ENCODE measurements around the gene UBE4A. TPM values are rescaled to one million over a fixed set of nuclear protein-coding genes. Genes with fewer than 3 reads are reported as not detected.
"Not testable (repeated sequence)": the region's sequence is repeated elsewhere in the genome, so short reads cannot be mapped to it uniquely, and the experiment has no call there.

UBE4A gene
- total RNA-seq, 2 experiments from 2014 or later, result 54.0 to 55.7 TPM

DNA sequence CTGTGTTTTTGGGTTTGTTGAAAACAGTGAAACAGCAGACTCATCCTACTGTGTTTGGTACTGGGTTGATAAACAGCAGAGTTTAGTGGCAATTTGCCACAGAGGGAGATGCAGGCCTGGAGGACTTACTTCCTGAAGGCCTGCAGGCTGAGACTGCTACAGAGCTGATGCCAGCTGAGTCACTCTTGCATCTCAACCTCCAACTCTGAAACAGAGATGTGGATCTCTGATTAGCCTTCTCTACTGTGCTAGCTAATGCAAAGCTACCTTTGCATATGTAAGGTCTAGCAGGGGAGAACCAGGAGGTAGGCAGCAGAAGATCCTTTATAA lies 56.3 kb downstream of the UBE4A start:
- ChIA-PET CTCF (interaction anchor here (1.1 kb wide), 1 partner anchor 10 kb away, joined by 3 read pairs; no protein-coding TSS in a partner anchor), POLR2A (interaction anchor here (0.6 kb wide), 1 partner anchor 684 kb away, joined by 4 read pairs; no protein-coding TSS in a partner anchor)

DNA sequence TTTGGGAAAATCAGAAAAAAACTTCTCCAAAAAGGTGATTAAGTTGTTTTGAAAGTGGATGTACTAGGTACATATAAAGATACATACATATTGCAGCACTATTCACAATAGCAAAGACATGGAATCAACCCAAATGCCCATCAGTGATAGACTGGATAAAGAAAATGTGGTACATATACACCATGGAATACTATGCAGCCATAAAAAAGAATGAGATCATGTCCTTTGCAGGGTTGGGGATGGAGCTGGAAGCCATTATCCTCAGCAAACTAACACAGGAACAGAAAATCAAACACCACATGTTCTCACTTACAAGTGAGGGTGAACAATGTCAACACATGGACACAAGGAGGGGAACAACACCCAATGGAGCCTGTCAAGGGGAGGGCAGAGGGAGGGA lies 57.5 kb downstream of the UBE4A start:
- POLR2A ChIA-PET, CTCF ChIA-PET: not testable (repeated sequence)

DNA sequence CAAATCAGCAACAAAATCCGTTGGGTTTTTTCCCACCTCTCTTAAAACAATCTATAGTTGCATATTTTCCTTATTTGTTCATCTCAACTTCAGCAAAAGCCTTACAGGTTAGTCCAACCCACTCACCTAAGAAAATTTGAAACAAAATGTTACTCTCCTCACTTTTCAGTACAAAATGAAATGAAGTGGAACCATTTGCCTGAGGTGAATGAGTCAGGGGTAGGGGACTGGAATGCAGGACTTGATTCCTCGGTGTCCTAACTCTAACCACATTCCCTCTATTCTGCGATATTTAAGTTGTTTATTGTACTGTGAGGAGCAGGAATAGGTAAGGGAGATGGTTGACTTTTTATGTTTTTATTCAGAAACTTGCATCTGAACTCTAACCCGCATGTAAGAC lies 58.4 kb downstream of the UBE4A start:
- POLR2A ChIA-PET, result no interaction called here
- CTCF ChIA-PET, result no interaction called here

DNA sequence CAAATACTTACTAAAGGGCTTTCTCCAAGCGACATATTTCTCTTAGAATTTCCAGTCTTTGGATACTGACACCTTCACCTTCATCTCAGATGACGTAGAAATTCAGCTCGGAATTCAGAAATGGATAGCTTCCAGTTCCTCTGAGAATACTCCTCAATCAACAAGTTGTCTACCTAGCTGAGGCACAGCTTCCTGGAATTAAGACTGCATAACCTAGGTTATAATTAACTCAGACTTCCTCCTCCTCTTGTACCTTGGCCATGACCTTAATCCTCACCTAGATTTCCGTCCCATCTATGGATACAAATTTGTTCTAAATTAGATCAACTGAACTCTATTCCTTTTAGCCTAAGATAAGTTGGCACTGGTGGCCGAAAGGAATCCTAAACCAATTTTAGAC lies 59.4 kb downstream of the UBE4A start:
- POLR2A ChIA-PET, result no interaction called here

DNA sequence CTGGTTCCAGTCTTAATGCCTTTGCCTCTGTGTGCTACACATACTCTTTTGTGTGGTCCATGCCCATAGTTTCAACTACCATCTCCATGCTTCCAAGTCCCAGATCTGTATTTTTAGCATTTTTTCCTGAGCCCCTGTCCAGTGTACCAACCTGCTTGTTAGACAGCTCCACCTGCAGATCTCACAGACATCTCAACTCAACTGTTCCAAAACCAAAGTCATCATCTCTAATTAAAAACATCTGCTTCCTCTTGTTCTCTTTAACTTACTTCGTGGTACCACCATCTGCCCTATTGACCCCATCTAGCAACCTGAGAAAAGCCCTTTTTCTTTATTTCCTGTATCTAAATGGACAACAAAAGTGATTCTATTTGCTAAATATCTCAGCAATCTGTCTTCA lies 68.3 kb downstream of the UBE4A start:
- ChIA-PET POLR2A (no interaction called here), CTCF (interaction anchor here (0.7 to 1.1 kb wide), 2 partner anchors 9 to 19 kb away, joined by 3 to 4 read pairs; no protein-coding TSS in a partner anchor)

More for the DNA sequence above, 59.4 kb downstream of the UBE4A start:
- CTCF ChIA-PET, result interaction anchor here (0.6 kb wide), 1 partner anchor 9 kb away, joined by 3 read pairs; no protein-coding TSS in a partner anchor

DNA sequence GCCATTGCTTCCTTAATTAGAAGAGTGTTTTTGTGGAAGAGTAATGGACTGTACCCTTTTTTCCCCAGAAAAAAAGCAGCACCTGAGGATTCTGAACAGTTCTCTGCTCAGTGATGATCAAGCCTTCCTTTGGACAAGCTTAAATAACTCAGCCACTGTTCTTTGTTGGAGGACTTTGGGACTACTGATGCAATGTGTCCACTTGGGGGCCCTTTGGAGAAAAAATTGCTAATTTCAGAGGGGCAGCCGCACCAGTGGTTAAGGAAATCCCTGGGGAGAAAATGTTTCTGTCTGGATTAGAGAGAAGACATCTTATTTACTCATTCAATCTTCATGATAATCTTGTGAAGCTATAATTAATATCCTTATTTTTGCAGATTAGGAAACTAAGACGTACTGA lies 71.6 kb downstream of the UBE4A start:
- CTCF ChIA-PET, result interaction anchor here (1.6 kb wide), 1 partner anchor 27 kb away, joined by 5 read pairs; no protein-coding TSS in a partner anchor
- POLR2A ChIA-PET, result no interaction called here

DNA sequence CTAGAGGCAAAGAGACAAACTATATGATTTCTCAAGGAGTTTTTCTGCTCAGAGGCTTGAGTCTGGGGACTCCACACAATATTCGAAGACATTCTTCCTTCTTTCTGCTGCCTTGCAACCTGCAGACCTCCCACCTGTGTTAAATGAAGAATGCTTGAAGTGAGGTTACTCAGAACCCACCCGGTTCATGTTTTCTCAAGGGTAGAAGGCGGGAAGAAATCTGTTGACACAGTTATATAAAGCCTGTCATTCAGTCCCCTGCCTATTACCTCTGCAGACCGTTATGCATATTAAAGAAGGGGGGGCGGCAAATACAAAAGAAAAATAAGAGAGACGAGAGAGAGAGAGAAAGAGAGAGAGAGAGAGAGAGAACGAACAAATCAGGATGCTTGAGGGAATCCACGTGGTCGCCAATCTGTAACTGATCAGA lies 74.7 kb downstream of the UBE4A start:
- ChIA-PET CTCF (interaction anchor here (0.9 kb wide), 1 partner anchor 139 kb away, joined by 5 read pairs; no protein-coding TSS in a partner anchor), POLR2A (interaction anchor here (0.5 to 1.8 kb wide), 3 partner anchors 10 to 23 kb away, joined by 4 to 10 read pairs (median 5); no protein-coding TSS in a partner anchor)

DNA sequence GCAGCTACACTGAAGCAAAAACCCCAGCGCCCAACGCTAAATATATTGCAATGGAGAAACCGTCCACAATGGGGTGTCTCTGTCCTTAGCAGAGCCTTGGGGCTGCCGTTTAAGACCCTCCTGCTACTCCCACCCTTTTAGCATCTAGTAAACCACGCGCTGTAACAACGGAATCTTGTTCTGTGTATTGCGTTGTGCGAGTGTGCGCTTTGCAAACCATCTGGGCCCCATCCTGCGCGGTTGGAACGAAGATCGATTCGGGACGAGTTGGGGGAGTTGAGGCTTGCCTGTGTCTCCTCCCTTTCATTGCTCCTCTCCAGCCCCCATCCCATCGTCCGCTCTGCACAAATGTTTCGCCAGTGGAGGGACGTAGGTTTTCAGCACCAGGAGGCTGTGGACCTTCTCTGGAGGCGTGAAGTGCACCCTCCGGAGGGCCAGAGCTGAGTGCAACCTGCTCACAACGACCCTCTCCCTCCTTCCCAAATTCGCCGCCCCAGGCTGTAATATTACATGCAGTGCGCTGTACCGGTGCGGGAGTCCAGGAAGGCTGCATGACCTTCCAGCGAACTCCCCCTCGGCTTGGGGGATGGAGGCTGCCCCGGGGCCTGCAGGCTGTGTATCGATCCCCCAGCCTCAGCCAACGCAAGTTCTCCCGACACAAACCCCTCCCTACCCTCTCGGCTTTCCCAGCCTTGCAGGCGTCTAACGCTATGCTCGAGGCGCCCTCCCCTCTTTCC lies 75.3 kb downstream of the UBE4A start:
- CTCF ChIA-PET, result interaction anchor here (0.6 to 1.8 kb wide), 7 partner anchors 21 to 104 kb away, joined by 3 to 13 read pairs (median 4); no protein-coding TSS in a partner anchor
- POLR2A ChIA-PET, result interaction anchor here (0.5 to 1.9 kb wide), 7 partner anchors 9 to 92 kb away, joined by 3 to 10 read pairs (median 4); partner anchors contain the start of genes ATP5MG and CD3D

DNA sequence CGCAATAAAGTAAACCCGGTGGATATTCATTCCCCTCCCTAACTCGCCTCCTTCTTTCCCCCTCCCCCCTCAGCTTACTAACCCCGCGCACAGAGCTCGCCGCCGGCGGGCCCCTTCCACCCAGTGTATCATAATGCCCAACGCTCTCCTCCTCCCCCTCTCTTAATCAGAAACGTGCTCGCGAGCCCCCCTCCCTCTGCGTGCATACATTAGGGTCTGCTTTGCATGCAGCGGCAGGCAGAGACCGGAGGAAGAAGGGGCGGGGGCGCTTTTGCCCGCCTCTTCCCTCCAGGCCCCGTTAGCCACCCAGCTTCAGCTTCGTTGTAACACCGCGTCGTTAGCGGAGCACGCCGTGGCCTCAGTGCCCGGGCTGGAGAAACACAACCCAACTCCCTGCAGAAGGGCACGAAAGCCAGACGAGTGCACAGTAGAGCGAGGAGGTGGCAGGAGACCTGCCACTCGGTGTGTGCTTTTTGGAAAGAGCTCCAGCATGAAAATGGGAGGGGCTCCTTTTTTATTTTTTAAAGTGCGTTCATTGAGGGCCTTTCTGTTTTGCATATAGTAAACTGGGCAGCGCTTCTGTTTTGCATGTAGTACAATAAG lies 76.0 kb downstream of the UBE4A start:
- ChIA-PET POLR2A (interaction anchor here (0.6 to 1.9 kb wide), 9 partner anchors 8 to 451 kb away, joined by 3 to 10 read pairs (median 5); partner anchors contain the start of genes ATP5MG, CD3D and DDX6), CTCF (interaction anchor here (0.6 to 1.8 kb wide), 11 partner anchors 9 to 160 kb away, joined by 3 to 13 read pairs (median 3); partner anchors contain the start of gene UBE4A)

DNA sequence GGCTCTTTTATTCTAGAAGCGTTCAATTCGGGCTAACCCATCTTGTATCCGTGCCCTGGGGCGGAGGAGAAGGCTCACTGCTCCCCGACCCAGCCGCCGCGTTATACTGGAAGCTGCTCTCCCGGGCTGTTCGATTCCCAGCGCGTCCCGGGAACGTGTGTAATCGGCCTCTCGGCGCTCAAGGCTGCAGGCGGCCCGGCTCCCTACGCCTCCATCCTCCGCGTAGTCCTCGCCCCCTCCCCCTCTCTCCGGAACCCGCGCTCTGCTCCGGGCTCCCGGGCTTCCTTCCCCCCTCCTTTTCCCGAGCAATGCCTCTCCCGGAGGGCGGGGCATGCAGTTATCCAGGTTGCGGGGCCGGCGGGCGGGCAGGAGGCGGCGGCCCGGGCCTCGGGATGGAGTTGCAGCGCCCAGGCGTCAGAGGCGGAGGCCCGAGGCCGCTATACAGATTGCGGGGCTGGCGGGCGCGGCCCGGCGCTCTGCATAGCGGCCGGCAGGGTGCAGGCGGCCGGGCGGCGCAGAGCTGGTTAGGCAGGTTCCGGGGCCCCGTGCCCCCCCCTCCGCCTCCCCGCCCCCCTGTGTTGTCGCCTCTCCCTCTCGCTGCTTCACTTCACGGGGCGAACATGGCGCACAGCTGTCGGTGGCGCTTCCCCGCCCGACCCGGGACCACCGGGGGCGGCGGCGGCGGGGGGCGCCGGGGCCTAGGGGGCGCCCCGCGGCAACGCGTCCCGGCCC lies 76.7 kb downstream of the UBE4A start, which contains the start of gene KMT2A:
KMT2A (plus strand) TSS at position 600 of the 732 bp plus-strand sequence; CDS start at position 621, 21 bp downstream.
- POLR2A ChIA-PET, result interaction anchor here (1.0 to 1.9 kb wide), 7 partner anchors 8 to 355 kb away, joined by 3 to 10 read pairs (median 6); partner anchors contain the start of genes ATP5MG, CD3D and DDX6
- CTCF ChIA-PET, result interaction anchor here (0.6 to 1.8 kb wide), 10 partner anchors 8 to 159 kb away, joined by 3 to 13 read pairs (median 3); partner anchors contain the start of gene UBE4A

DNA sequence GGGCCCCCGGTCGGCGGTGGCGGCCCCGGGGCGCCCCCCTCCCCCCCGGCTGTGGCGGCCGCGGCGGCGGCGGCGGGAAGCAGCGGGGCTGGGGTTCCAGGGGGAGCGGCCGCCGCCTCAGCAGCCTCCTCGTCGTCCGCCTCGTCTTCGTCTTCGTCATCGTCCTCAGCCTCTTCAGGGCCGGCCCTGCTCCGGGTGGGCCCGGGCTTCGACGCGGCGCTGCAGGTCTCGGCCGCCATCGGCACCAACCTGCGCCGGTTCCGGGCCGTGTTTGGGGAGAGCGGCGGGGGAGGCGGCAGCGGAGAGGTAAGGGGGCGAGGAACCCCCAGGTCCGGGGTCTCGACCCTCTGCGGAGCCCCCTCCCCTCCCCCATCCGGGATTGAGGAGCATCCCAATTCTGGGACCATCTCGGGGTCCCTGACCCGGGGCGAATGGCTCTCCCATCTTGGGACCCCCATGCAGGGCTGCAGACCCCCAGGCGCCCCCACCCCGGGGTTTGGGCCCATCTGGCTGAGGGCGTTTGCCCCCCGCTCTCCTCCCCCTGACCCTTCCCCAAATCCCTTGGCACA lies 77.3 kb downstream of the UBE4A start:
- ChIA-PET CTCF (interaction anchor here (0.8 to 1.8 kb wide), 3 partner anchors 11 to 158 kb away, joined by 3 to 13 read pairs (median 3); no protein-coding TSS in a partner anchor), POLR2A (interaction anchor here (1.0 to 1.9 kb wide), 4 partner anchors 11 to 355 kb away, joined by 3 to 8 read pairs (median 5); partner anchors contain the start of gene DDX6)

DNA sequence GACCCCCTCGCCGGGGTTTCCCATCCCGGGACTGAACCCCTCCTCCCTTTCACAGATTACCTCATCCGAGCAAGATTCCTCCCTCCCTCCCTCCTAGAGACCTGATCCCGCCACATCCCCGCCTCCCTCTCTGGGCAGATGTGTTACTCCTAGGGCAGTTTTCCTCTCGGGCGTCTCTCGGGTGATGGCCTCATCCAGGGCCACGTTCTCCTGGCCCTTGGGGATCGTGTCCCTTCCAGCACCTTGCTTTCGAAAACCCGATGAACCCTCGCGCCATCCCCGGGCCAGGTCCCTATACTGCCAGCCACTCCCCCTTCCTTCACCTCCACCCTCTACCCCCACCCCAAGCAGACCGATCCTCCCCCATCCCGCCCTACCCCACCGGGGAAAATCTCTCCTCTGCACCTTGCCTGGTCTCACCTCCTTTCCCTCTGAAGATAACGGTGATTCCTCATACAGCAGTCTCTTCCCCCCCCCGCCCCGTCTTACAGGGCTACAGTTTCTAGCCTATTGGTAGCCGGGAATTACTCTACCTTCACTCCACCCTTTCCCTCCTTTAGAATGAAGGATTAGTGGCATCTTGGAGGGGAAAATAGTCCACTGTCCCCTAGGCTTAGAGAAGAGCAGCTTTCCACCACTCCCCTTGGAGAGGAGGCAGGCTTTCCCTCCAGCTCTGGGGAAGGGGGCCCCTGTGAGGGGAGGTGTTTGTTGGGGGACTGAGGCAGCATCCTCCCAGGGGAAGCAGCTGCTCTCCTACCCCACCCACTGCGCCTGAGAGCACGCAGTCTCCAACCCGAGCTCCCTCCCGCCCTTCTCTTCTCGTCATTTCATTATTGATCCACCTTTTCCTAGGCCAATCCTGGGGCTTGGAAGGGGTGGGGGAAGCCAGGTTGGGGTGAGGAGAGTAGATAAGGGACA lies 78.1 kb downstream of the UBE4A start:
- ChIA-PET POLR2A (no interaction called here), CTCF (interaction anchor here (1.6 to 2.0 kb wide), 2 partner anchors 26 to 51 kb away, joined by 5 read pairs; no protein-coding TSS in a partner anchor)

DNA sequence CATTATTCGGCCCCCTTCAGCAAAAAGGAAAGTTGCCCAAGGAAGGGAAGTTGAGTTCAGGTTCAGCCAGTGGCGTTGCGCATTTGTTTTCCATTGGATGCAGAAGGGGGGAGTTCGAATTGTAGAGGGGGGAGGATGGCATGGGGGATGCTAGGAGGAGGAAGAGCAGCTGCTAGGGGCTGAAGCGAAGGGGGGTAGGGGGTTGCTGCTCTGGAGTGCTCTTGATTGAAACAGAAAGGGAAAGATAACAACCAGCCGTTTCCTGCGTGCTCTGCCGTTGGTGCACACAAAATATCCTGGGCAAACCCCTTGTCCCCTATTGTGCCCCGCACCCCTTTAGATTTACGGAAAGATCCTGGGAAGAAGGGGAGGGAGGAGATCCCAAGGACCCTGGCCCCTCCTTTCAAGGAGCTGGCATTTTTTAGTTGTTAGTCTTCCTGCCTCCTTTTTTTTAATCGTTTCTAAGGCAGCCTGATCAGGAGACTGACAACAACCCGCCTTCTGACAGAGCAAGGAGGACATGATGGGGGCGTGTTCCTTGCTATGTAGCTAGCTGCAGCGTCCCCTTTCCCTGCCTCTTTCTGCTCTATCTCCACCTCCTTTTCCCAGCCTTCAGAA lies 79.0 kb downstream of the UBE4A start:
- CTCF ChIA-PET, result interaction anchor here (1.0 to 2.0 kb wide), 4 partner anchors 10 to 50 kb away, joined by 3 to 5 read pairs (median 4); no protein-coding TSS in a partner anchor

DNA sequence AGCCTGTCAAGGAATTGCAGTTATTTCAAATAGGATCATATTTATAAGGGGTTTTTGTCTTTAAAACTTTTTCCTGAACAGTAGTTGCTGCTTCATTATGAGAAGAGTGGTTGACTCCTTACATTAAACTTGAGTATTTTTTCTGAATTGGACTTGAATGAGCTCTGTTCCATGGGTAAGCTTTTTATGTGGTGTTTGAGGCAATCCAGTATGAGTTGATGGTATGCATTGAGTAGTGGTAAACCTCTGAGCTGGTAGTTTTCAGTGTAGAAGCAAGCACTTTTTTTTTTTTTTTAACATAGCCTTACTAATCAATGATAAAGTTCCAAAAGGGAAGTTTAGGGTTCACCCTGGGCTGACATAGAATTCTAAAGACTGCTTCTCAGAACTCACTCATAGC lies 80.2 kb downstream of the UBE4A start:
- CTCF ChIA-PET, result interaction anchor here (0.7 to 1.0 kb wide), 3 partner anchors 9 to 354 kb away, joined by 3 to 5 read pairs (median 3); partner anchors contain the start of gene ATP5MG
- POLR2A ChIA-PET, result interaction anchor here (0.6 kb wide), 1 partner anchor 27 kb away, joined by 7 read pairs; no protein-coding TSS in a partner anchor

More for the DNA sequence above, 79.0 kb downstream of the UBE4A start:
- POLR2A ChIA-PET, result interaction anchor here (0.6 to 1.2 kb wide), 4 partner anchors 38 to 168 kb away, joined by 3 to 7 read pairs (median 5); no protein-coding TSS in a partner anchor

DNA sequence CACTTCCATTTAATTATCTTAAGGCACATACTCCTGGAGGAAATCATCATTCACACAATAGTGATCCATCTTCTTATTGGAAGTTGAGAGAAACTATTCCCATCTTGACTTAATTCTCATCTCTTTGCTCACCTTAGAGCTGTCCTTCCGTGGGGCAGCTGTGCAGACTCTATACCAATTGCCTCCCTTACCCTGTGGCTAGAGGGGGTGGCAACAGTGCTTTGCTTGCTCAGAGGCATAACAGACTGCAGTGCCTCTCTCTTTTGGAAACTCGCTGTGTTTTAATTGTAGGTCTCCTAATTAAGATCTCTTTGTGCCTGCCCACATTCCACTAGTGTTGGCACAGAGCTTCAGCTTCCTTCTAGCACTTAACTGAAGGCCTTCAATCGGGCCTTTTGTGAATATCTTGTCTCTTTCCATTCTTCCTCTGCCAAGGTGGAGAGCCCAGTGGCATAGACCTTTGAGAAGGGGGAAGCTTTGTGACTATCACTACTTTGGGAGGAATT lies 82.4 kb downstream of the UBE4A start:
- ChIA-PET POLR2A (interaction anchor here (0.5 kb wide), 1 partner anchor 412 kb away, joined by 4 read pairs; no protein-coding TSS in a partner anchor), CTCF (interaction anchor here (1.4 kb wide), 1 partner anchor 44 kb away, joined by 5 read pairs; no protein-coding TSS in a partner anchor)

DNA sequence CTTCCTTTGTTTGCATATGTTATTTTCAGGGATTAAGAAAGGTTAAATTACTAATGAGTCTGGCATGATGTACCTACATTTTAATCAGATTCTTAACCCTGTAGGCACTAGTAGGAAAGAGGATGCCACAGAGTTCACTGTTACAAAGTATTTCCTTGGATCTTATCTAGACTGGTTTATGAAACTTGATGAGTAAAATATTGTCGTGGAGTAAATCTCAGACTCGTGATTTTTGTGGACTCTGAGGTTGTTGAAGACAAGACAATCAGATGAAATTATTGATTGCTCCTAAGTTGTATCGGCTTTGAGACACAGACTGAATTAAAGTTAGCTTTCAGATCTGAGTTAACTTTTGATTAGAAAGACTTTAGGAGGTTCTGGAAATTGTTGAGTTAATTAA lies 82.9 kb downstream of the UBE4A start:
- CTCF ChIA-PET, result interaction anchor here (1.4 kb wide), 1 partner anchor 44 kb away, joined by 5 read pairs; no protein-coding TSS in a partner anchor
- POLR2A ChIA-PET, result interaction anchor here (0.5 to 0.7 kb wide), 2 partner anchors 41 to 413 kb away, joined by 3 to 4 read pairs; partner anchors contain the start of gene ATP5MG
